ENCODE measurements around the gene RPGRIP1. TPM values are rescaled to one million over a fixed set of nuclear protein-coding genes. Genes with fewer than 3 reads are reported as not detected.
A peak's percentile ranks its signal among the peaks of the same experiment; 100 is the strongest.

The RPGRIP1 gene
- total RNA-seq, 1 donor from 2014 or later = 0.63 TPM

GRCh38 chr14:21262410-21262809 lies 17.5 kb upstream of the RPGRIP1 start:
- Mint-ChIP-seq H3K36me3 (peaks cover 68% of the 10 kb centered on the region), H3K4me1 (ENCODE audit: unreplicated experiment) (peaks cover 54% of the 10 kb centered on the region), H3K27me3 (no peaks in the 10 kb centered on the region), H3K9me3 (no peaks in the 10 kb centered on the region), H3K4me3 (peak overlapping the region; percentile 65), H3K27ac (peak overlapping the region; percentile 32)
- no peak for DNase-seq (ENCODE audit: extremely low spot score, unreplicated experiment)
- no peak for TF ChIP-seq CTCF (conservative IDR thresholded peaks at IDR 0.05)

GRCh38 chr14:21263284-21264024 lies 16.4 kb upstream of the RPGRIP1 start:
- Mint-ChIP-seq H3K4me1 (ENCODE audit: unreplicated experiment) (peaks cover 52% of the 10 kb centered on the region), H3K9me3 (no peaks in the 10 kb centered on the region), H3K36me3 (peaks cover 73% of the 10 kb centered on the region), H3K4me3 (peak overlapping the region; percentile 53), H3K27ac (peak overlapping the region; percentile 85), H3K27me3 (no peaks in the 10 kb centered on the region)
- DNase-seq (ENCODE audit: extremely low spot score, unreplicated experiment) = no peak
- no peak for TF ChIP-seq CTCF (conservative IDR thresholded peaks at IDR 0.05)

GRCh38 chr14:21264025-21264801 lies 15.7 kb upstream of the RPGRIP1 start:
- TF ChIP-seq CTCF (conservative IDR thresholded peaks at IDR 0.05) = no peak
- Mint-ChIP-seq H3K36me3 (peaks cover 68% of the 10 kb centered on the region), H3K4me3 (peak overlapping the region; percentile 100), H3K27me3 (peaks cover 2% of the 10 kb centered on the region), H3K27ac (peak overlapping the region; percentile 85), H3K4me1 (ENCODE audit: unreplicated experiment) (peaks cover 44% of the 10 kb centered on the region), H3K9me3 (no peaks in the 10 kb centered on the region)
- no peak for DNase-seq (ENCODE audit: extremely low spot score, unreplicated experiment)

- no peak for TF ChIP-seq CTCF (conservative IDR thresholded peaks at IDR 0.05)
- Mint-ChIP-seq H3K9me3 (no peaks in the 10 kb centered on the region), H3K4me1 (ENCODE audit: unreplicated experiment) (peaks cover 36% of the 10 kb centered on the region), H3K4me3 (peak overlapping the region; percentile 100), H3K36me3 (peaks cover 56% of the 10 kb centered on the region), H3K27ac (peak overlapping the region; percentile 99), H3K27me3 (peaks cover 7% of the 10 kb centered on the region)
- no peak for DNase-seq (ENCODE audit: extremely low spot score, unreplicated experiment)
These were observed 12.4 kb upstream of the RPGRIP1 start for GRCh38 chr14:21267431-21267845.

- peak overlapping the region; percentile 99 for H3K27ac Mint-ChIP-seq
- DNase-seq (ENCODE audit: extremely low spot score, unreplicated experiment) = no peak
- H3K36me3 Mint-ChIP-seq = peaks cover 51% of the 10 kb centered on the region
These were observed 11.8 kb upstream of the RPGRIP1 start for GRCh38 chr14:21267886-21268616.

More at GRCh38 chr14:21267886-21268616, 11.8 kb upstream of the RPGRIP1 start:
- peaks cover 33% of the 10 kb centered on the region for H3K4me1 Mint-ChIP-seq (ENCODE audit: unreplicated experiment)
- H3K9me3 Mint-ChIP-seq = no peaks in the 10 kb centered on the region
- peaks cover 7% of the 10 kb centered on the region for H3K27me3 Mint-ChIP-seq
- H3K4me3 Mint-ChIP-seq = peak overlapping the region; percentile 100
- TF ChIP-seq CTCF (conservative IDR thresholded peaks at IDR 0.05) = no peak

Measured in type B pancreatic cell (in vitro differentiated cells).